GM18511 (cell line): ENCODE results near the gene DCC.
A peak's percentile ranks its signal among the peaks of the same experiment; 100 is the strongest.

Source experiments
- ATAC-seq: cut with Tn5 transposase; IDR thresholded peaks from one replicate; pipeline ENCODE4 v1.9.1; 2021; ENCODE audit warnings: mild to moderate bottlenecking, moderate library complexity; ENCODE audit not compliant: unreplicated experiment

DCC gene

DNA sequence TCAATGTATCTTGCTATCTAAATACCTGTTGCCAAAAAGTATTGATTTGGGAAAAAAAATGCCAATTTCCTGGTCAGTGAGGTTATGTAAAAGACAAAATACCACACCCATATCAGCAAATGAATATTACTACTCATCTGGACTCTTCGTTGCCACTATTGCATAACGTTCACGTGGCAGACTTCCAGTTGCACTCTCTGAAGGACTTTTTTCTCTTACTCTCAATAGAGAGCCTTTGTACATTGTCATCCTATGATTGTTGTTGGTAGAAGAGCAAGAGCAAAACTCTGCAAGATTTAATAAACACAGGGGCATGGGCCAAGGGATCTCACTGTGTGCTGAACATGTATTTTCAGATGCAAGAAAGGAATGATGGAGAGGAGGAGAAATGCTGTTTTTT lies 1194.7 kb downstream of the DCC start:
- ATAC-seq = no peak

DNA sequence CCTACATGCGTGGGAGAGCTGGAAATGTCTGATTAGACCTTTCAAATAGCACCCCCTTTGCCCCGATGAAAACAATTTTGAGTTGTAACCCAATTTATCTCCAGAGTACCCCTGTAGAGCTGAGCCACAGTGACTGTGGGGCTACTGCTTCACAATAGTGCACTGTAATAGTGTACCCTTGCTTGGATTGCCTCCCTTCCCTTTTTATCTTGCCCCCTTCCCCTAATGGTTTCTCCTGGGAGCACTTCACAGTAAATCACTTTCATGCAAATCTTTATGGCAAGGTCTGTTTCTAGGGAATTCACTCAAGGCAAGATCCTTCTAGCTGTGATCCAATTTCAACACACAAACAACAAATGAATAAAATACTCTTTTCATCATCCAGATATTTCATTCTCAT lies 1196.9 kb downstream of the DCC start:
- ATAC-seq = no peak

DNA sequence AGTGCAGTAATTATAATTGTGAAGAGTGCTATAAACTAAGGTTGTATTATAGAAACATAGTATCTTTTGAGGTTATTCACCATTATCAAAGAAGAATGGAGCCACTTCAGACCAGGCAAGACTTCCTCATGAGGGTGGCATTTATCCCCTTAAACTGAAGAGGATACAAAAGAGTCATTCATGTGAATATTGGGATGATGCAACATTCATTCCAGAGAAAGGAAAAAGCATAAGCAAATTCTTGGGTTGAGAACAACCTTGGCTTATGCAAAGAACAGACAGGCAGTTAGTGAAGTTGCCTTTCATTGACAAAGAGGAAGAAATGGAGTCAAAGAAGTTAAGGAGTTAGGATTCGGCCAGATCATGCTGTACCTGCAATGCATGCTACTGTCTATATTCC lies 1201.9 kb downstream of the DCC start:
- ATAC-seq = no peak

DNA sequence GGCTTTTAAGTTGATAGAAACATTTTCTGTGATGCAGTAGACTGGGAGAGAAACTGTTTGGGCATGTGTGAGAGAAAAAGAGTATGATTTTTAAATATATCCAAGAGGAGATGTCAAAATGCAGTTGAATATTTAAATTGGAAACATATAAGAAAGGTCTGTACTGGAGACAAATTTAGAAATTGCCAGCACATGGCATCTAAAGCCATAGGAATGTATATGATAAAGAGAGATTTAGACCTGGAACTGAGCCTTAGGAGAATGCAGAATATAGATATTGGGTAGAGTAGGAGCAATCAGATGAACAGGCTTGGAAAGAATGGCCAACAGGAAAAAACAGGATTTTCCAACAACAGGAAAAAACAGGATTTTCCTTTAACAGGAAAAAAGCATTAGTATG lies 1203.7 kb downstream of the DCC start:
- no peak for ATAC-seq

DNA sequence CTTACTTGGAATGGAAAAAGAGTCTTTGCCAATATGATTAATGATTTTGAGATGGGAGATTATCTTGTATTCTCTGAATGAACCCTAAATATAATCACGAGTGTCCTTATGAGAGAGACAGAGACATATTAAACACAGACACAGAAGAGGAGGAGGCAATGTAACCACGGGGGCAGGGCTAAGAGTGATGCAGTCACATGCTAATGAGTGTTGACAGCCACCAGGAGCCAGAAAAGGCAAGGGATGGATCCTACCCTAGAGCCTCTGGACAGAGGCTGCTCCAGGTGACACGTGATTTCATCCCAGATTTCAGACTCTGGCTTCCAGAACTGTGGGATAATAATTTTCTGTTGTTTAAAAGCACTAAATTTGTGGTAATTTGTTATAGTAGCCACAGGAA lies 1204.9 kb downstream of the DCC start:
- ATAC-seq = no peak

DNA sequence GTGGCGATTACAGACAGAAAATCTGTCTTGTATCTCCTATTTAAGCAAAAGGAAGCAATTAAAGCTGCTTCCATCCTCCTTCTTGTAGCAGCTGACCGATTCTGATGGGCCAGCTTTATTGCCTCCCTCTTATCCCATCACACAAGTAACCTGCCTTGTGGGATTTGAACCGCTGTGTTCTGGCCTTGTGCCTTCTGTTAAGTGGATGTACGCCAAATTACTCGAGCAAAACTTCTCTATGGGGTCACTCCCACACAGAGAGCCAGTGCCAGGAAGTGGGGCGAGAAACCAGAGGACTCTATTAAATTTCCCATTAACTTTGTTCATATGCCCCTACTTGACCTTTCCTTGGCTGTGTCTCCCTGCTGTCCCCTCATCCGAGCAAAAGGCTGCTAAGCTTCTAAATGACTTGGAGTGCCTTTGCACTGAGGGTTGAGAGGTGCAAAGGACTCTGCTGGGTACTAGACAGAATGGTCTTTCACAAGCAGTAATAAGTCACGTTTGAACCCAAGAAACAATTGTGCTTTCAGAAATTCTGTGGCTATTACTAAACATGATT lies 1212.0 kb downstream of the DCC start:
- no peak for ATAC-seq

DNA sequence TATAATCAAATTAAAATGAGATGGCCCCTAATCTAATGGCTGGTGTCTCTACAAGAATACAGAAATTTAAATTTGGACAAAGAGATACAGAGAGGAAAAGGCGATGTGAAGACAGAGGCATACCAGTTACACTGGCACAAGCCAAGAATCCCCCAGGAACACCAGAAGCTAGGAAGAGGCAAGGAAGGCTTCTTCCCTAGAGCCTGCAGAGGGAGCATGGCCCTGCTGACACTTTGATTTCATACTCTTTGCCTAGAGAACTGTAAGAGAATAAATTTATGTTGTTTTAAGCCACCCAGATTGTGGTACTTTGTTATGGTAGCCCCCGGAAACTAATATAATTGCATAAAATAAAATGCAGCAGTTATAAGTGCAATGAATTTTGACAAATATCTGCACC lies 1213.0 kb downstream of the DCC start:
- ATAC-seq = no peak

DNA sequence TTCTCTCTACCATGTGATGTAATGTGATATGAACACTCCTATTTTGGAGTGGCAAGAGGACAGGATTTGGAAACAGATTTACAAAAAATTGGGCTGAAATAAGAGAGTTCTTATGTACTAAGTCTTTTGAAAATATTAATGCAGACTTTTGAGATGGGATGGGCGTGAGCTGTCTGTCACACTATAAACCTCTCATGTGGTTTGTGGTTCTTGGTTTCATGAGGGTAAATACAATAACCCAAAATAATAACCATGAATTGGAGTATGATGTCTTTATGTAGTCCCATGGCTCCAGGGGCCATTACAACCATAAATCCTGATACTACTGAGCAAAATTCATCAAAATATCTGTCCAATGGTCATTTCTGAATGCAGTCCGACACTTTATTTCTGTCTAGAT lies 1216.5 kb downstream of the DCC start:
- ATAC-seq = no peak

DNA sequence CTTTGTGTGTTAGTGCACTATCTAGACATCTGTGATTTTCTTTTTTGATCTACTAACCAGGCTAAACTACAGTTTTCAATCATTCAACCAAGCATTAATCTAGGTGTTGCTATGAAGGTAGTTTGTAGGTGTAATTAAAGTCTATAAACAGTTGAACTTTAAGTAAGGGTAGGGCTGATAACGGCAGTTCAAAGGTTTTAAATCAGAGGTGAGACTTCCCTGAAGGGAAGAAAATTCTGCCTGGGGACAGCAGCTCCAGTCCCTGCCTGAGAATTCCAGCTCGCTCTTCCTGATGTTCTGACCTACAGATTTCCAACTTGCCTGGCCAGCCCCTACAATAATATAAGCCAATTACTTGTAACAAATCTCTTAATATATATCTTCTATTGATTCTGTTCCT lies 1220.5 kb downstream of the DCC start:
- ATAC-seq = no peak

DNA sequence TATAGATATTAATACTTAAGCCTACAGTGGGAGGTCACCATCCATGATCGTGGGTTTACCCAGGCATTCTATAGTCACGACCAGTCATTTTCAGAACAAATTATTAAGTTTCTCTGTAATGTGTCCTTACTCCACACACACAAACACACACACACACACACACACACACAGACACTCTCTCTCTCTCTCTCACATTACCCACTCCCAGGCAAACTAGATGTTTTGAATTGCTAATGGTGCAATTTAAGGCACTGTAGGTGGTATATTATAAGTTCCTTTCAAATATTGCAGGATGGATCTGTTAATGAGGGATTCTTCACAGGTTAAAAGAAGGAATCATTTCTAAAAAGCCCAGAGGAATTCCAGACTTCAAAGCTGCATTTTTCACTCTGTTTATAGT lies 1226.6 kb downstream of the DCC start:
- no peak for ATAC-seq

DNA sequence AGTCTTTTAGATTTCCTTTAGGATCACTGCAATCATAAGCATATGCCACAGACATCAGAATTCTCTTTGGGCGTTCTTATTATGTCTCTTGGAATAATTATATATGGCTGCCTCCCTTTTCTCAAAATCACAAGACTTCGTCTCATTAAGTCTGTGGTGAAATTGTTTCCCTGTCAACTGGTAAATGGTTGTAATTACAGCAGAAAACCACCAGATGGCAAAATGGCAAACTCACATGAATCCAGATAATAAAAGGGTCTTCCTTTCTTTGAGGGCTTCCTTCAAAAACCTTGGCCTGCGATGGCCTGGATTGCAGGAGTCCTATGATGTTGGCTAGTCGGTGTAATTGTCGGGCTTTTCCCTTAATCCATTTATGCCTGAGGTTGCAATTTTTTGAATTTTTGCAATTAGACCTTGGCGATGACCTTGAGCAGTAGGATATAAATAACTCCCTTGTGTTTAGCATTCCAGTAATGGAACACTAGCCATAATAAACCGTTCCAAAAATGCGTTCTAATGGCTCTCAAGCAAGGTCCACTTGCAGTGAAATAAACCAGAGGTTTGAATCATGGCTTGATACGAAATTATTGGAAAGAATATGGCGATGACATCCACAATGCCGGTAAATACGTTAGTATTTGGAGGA lies 1228.1 kb downstream of the DCC start:
- peak; percentile 69 for ATAC-seq
